GM10266 (cell line): ENCODE data around the gene DVL3.
"Not testable (repeated sequence)": the region's sequence is repeated elsewhere in the genome, so short reads cannot be mapped to it uniquely, and the experiment has no call there.

ENCODE experiments used
- DNase-seq: peaks from one replicate; pipeline ENCODE4 v3.0.0; 2012; ENCODE audit errors: extremely low spot score
- TF ChIP-seq, protein P1 (sequence below): IDR thresholded peaks from 2 replicates; pipeline ENCODE4 v1.5.1; 2012; ENCODE audit warnings: mild to moderate bottlenecking, low read depth; ENCODE audit not compliant: control insufficient read depth, insufficient read depth; ENCODE audit errors: missing control alignments

The DVL3 gene

DNA sequence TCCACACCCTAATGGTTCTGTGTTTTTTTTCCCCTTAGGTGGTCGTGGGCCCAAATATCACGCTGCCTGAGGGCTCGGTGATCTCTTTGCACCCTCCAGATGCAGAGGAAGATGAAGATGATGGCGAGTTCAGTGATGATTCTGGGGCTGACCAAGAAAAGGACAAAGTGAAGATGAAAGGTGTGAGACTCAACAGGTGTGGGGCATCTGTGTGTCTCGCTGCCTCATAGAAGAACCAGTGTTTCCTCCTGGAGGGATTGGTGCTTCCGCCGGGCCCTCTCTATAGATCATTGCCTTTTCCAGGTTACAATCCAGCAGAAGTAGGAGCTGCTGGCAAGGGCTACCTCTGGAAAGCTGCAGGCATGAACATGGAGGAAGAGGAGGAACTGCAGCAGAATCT is 13.0 kb upstream of the DVL3 start:
- TF ChIP-seq, protein P1, sequence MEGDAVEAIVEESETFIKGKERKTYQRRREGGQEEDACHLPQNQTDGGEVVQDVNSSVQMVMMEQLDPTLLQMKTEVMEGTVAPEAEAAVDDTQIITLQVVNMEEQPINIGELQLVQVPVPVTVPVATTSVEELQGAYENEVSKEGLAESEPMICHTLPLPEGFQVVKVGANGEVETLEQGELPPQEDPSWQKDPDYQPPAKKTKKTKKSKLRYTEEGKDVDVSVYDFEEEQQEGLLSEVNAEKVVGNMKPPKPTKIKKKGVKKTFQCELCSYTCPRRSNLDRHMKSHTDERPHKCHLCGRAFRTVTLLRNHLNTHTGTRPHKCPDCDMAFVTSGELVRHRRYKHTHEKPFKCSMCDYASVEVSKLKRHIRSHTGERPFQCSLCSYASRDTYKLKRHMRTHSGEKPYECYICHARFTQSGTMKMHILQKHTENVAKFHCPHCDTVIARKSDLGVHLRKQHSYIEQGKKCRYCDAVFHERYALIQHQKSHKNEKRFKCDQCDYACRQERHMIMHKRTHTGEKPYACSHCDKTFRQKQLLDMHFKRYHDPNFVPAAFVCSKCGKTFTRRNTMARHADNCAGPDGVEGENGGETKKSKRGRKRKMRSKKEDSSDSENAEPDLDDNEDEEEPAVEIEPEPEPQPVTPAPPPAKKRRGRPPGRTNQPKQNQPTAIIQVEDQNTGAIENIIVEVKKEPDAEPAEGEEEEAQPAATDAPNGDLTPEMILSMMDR = no peak
- DNase-seq = no peak

GRCh38 chr3:184143327-184143726 is 11.8 kb upstream of the DVL3 start:
- DNase-seq = no peak
- TF ChIP-seq, protein P1 = no peak

- TF ChIP-seq, protein P1 = no peak
Measured at GRCh38 chr3:184144505-184144904, 10.7 kb upstream of the DVL3 start.

GRCh38 chr3:184145111-184145524 is 10.1 kb upstream of the DVL3 start:
- no peak for DNase-seq

More at GRCh38 chr3:184144505-184144904, 10.7 kb upstream of the DVL3 start:
- DNase-seq = no peak

DNA sequence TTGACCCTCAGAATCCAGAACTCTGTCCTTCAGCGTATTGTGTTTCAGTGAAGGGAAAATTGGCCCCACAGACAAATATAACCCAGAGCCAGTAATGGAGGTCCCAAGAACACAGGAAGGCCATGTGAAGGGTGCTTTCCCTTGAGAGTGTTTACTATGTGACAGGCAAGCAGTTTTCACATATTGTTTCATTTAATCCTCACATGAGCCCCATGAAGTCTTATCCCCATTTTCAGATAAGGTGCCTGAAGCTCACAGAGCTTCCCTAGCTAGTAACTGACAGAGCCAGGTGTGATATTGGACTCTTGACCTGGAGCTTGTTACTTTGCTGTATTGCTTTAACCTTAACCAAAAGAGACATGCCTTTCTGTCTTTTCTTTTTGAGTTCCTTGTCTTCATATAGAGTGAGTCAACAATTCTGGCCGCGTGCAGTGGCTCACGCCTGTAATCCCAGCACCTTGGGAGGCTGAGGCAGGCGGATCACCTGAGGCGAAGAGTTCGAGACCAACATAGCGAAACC is 9.4 kb upstream of the DVL3 start:
- TF ChIP-seq, protein P1 = no peak
- no peak for DNase-seq

More at GRCh38 chr3:184145111-184145524, 10.1 kb upstream of the DVL3 start:
- TF ChIP-seq, protein P1 = peak; percentile 60

GRCh38 chr3:184148076-184148475 is 7.1 kb upstream of the DVL3 start:
- TF ChIP-seq, protein P1 = no peak
- DNase-seq = no peak

DNA sequence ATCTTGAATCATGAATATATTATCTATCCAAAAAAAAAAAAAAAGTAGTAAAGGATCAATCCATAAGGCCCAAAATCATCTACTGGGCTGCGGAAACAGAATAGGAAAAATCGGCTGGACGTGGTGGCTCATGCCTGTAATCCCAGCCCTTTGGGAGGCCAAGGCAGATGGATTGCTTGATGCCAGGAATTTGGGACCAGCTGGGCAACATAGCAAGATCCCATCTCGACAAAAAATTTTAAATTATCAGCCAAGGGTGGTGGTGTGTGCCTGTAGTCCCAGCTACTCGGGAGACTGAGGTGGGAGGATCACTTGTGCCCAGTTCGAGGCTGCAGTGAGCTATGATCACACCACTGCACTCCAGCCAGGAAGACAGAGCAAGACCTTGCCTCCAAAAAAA is 6.1 kb upstream of the DVL3 start:
- DNase-seq = no peak
- TF ChIP-seq, protein P1 = no peak

- not testable (repeated sequence) for DNase-seq
Measured at GRCh38 chr3:184149770-184150169, 5.4 kb upstream of the DVL3 start.
